ENCODE data around the gene ITPK1.

The ITPK1 gene

DNA sequence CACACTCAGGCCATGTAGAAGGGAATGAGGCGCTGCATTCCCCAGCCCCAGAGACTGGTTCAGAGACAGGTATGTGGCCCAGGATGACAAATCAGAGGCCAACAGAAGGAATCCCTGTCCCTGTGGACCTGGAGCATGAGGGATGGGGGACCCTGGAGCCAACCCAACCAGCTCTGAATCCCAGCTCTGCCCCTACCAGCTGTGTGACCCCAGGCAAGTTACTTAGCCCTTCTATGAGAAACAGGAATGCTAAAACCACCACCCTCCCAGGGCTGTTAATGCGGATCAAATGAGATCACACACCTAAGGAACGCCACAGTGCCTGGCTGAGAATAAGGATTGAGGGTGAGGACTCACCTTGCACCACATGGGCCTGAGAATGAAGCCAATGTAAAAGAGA lies 15.6 kb downstream of the ITPK1 start:
- DNase-seq (ENCODE audit: low spot score): no peak
- TF ChIP-seq, protein P1, sequence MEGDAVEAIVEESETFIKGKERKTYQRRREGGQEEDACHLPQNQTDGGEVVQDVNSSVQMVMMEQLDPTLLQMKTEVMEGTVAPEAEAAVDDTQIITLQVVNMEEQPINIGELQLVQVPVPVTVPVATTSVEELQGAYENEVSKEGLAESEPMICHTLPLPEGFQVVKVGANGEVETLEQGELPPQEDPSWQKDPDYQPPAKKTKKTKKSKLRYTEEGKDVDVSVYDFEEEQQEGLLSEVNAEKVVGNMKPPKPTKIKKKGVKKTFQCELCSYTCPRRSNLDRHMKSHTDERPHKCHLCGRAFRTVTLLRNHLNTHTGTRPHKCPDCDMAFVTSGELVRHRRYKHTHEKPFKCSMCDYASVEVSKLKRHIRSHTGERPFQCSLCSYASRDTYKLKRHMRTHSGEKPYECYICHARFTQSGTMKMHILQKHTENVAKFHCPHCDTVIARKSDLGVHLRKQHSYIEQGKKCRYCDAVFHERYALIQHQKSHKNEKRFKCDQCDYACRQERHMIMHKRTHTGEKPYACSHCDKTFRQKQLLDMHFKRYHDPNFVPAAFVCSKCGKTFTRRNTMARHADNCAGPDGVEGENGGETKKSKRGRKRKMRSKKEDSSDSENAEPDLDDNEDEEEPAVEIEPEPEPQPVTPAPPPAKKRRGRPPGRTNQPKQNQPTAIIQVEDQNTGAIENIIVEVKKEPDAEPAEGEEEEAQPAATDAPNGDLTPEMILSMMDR (IDR thresholded peaks at IDR 0.05; ENCODE audit: extremely low read depth, missing control alignments): no peak

DNA sequence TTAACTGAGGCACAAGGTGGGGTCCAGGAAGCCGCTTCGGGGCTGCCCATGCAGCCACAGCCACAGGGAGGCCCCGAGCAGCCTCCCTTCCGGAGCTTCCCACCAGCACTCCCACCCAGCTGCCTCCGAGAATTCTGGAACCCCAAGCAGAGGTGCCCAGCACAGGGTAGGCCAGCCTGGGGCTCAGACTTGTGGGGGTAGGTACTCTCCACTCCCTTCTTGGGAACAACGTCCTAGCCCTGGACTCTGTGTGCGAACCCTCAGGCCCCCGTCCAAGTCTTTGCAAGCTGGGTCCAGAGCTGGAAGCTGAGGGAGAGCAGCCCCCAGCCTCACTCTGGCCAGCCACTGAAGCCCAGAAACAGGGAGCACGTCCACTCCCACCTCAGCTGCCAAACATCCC lies 16.1 kb downstream of the ITPK1 start:
- TF ChIP-seq, protein P1 (IDR thresholded peaks at IDR 0.05; ENCODE audit: extremely low read depth, missing control alignments): no peak
- no peak for DNase-seq (ENCODE audit: low spot score)

DNA sequence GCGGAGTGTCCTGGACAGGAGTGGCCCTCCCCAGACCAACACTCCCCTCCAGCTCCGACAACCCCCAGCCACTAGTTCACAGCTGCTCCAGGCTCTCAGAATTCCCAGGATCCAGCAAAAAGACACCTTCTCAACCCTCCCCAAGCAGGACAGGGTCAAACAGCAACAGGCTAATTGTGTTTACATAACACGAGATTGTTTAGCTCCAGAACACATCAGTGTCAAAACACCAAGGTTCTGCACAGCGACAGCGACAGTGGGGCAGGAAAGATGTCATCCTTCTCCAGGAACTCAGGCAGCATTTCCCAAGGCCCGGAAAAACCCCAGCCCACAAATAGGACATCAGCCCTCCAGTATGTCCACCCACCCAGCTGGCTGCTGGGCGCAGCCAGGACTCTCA lies 16.5 kb downstream of the ITPK1 start:
- DNase-seq (ENCODE audit: low spot score): no peak
- TF ChIP-seq, protein P1 (IDR thresholded peaks at IDR 0.05; ENCODE audit: extremely low read depth, missing control alignments): no peak

DNA sequence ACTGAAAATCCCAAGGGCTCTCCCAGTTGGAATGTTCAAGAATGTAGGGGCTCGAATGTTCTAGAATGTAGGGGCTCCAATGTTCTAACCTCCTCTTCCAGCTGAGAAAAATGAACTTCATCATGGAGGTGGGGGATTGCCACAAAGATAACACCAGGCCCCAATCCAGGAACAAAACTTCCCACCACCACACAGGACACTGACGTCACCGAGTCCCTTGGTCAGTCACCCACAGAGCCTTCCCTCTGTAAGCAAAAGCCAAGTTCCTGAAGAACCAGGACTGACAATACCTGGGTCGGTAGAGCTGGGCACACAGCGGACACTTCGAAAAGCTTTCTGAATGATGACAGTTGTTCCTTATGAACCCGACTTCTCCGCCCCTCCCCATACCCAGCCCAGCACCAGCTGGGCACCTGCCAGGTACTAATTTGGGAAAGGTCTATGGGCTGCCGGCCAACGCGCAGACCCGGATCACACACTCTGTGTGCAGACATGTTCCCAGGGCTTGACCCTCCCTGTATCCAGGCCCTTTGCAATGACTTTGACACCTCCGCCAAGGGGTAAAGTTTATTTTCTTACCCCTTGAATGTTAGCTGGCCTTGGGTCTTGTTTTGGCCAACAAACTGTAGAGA lies 18.9 kb downstream of the ITPK1 start:
- no peak for DNase-seq (ENCODE audit: low spot score)
- TF ChIP-seq, protein P1 (IDR thresholded peaks at IDR 0.05; ENCODE audit: extremely low read depth, missing control alignments): no peak

DNA sequence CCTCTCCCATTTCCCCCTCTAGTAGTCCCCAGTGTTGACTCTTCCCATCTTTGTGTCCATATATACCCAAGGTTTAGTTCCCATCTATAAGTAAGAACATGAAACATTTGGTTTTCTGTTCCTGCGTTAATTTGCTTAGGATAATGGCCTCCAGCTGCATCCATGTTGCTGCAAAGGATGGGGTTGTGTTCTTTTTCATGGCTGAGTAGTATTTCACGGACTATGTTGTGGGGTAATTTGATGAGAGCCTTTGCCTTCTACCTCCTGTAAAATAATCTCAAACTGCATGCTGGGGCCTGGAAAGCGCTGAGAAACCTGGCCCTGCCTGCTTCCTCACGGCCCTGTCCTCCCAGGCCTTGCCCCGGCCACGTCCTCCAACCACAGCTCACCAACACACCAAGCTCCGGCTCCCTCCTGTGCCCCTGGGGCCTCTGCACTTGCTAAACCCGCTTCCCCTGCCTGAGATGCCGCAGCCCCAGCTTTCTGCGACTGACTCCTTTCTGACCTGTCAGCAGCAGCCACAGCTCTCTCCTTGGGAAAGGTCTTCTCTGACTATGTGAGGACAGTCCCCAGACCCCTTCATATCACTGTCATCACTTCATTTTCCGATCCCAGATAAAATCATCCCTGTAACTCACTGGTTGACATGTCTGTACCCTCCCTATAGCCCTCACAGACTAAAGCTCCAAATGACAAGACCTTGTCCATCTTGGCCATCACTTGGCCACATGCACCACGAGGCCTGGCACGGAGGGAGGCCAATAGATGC lies 19.8 kb downstream of the ITPK1 start:
- no peak for DNase-seq (ENCODE audit: low spot score)
- TF ChIP-seq, protein P1 (IDR thresholded peaks at IDR 0.05; ENCODE audit: extremely low read depth, missing control alignments): no peak

DNA sequence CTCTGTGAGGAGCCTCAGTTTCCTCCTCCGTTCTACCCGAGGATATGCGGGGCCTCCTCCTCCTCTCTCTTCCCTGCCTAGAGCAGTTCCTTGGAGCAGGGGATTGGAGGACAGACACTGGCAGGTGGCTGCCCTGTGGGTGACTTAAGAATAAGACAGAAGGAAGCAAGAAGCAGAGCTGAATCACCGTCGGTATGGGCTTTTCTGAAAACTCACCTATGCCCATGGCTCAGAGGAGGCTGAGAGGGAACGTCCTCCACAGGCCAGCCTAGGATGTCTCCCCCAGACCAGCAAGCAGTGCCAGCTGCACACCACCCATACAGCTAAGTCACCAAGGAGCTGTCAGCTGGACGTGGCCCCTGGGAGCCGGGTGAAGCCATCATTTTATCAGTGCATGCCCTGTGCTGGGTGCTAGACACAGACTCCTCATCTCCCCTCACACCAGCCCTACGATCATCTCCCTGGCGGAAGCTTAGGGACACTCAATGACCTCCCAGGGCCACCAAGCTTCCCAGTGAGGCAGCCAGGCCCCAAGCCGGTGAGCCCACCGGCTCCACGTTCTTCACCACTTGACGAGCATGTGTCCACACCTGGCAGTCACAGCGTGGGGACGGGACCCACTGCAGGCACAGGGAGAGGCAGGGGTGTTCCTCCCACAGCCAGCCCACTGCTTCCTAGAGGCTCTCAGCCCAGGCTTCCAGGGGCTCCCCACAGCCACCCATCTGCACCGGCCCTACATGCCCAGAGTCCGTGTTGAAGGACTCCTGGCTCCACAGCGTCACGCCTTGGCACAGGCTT lies 21.4 kb downstream of the ITPK1 start:
- no peak for DNase-seq (ENCODE audit: low spot score)
- TF ChIP-seq, protein P1 (IDR thresholded peaks at IDR 0.05; ENCODE audit: extremely low read depth, missing control alignments): no peak
